ENCODE measurements around the gene SBSN.
A peak's percentile ranks its signal among the peaks of the same experiment; 100 is the strongest.

Gene SBSN

GRCh38 chr19:35509018-35509652 lies 19.0 kb downstream of the SBSN start:
- no peak for DNase-seq (ENCODE audit: low read depth in 2 of 2)

GRCh38 chr19:35508129-35508528 lies 20.0 kb downstream of the SBSN start:
- no peak for DNase-seq (ENCODE audit: low read depth in 2 of 2)

- no peak for DNase-seq (ENCODE audit: low read depth in 2 of 2)
Observed at GRCh38 chr19:35507561-35507960, 20.6 kb downstream of the SBSN start.

- DNase-seq (ENCODE audit: low read depth in 2 of 2): no peak
Observed at GRCh38 chr19:35506011-35506410, 22.1 kb downstream of the SBSN start.

- no peak for DNase-seq (ENCODE audit: low read depth in 2 of 2)
Observed at GRCh38 chr19:35502751-35503150, 25.4 kb downstream of the SBSN start.

- no peak for DNase-seq (ENCODE audit: low read depth in 2 of 2)
Observed at GRCh38 chr19:35501684-35502083, 26.4 kb downstream of the SBSN start.

GRCh38 chr19:35500611-35501010 lies 27.5 kb downstream of the SBSN start:
- DNase-seq (ENCODE audit: low read depth in 2 of 2): no peak

GRCh38 chr19:35498984-35499527 lies 29.1 kb downstream of the SBSN start:
- DNase-seq (ENCODE audit: low read depth in 2 of 2): no peak

GRCh38 chr19:35498220-35498619 lies 29.9 kb downstream of the SBSN start:
- no peak for DNase-seq (ENCODE audit: low read depth in 2 of 2)

GRCh38 chr19:35497406-35497805 lies 30.7 kb downstream of the SBSN start:
- no peak for DNase-seq (ENCODE audit: low read depth in 2 of 2)

- peak; percentile 75 to 83 for DNase-seq (ENCODE audit: low read depth in 2 of 2)
Observed at GRCh38 chr19:35495107-35496064, 32.7 kb downstream of the SBSN start.

GRCh38 chr19:35493971-35494370 lies 34.1 kb downstream of the SBSN start:
- no peak for DNase-seq (ENCODE audit: low read depth in 2 of 2)

GRCh38 chr19:35491836-35492360 lies 36.2 kb downstream of the SBSN start:
- DNase-seq (ENCODE audit: low read depth in 2 of 2): no peak

GRCh38 chr19:35490364-35490763 lies 37.7 kb downstream of the SBSN start, which contains the start of gene KRTDAP:
TSS of gene KRTDAP (minus strand) at chr19:35490464. CDS start at chr19:35490442, 22 bp downstream.
- DNase-seq (ENCODE audit: low read depth in 2 of 2): no peak

GRCh38 chr19:35488677-35489076 lies 39.4 kb downstream of the SBSN start:
- DNase-seq (ENCODE audit: low read depth in 2 of 2): no peak

- DNase-seq (ENCODE audit: low read depth in 2 of 2): no peak
Observed at GRCh38 chr19:35487656-35488182, 40.4 kb downstream of the SBSN start.

- no peak for DNase-seq (ENCODE audit: low read depth in 2 of 2)
Observed at GRCh38 chr19:35486268-35486708, 41.8 kb downstream of the SBSN start.

GRCh38 chr19:35484252-35485036 lies 43.7 kb downstream of the SBSN start:
- DNase-seq (ENCODE audit: low read depth in 2 of 2): no peak

GRCh38 chr19:35483089-35483488 lies 45.0 kb downstream of the SBSN start:
- no peak for DNase-seq (ENCODE audit: low read depth in 2 of 2)

GRCh38 chr19:35478794-35479677 lies 49.1 kb downstream of the SBSN start:
- no peak for DNase-seq (ENCODE audit: low read depth in 2 of 2)

Measured in activated CD8-positive, alpha-beta memory T cell treated with anti-CD3 and anti-CD28 coated beads for 4 hours (primary cell).